Posterior vena cava (tissue), 2 donors: ENCODE results near the gene FGFR2. TPM values are rescaled to one million over a fixed set of nuclear protein-coding genes. Genes with fewer than 3 reads are reported as not detected.

Source experiments
- DNase-seq: peaks from one replicate; pipeline ENCODE4 v3.0.0-alpha.2; 2020; ENCODE audit warnings: low spot score
- intact Hi-C, 2 donors: fragments of 100-400 bp; cut with DNase I; formaldehyde crosslinking; loops; one replicate each; pipeline versions ENCODE4 v1.14.1 to v1.14.2; 2022 to 2023
- total RNA-seq, 2 donors: library from RNA; stranded (reverse); fragmentation: NEBNext Ultra II Directional; extraction: Animal tissue kit (Norgen Biotek cat#: 25700); gene quantifications; one replicate each; pipeline ENCODE4 v1.2.1, GENCODE V29; 2021
- donor health status: DM: yes; HTN: yes; CAD: no.
- donor health status: DM: yes; HTN: yes; CAD: no.

FGFR2 gene
- total RNA-seq, 2 donors from 2014 or later, result 16.4 to 17.7 TPM

DNA sequence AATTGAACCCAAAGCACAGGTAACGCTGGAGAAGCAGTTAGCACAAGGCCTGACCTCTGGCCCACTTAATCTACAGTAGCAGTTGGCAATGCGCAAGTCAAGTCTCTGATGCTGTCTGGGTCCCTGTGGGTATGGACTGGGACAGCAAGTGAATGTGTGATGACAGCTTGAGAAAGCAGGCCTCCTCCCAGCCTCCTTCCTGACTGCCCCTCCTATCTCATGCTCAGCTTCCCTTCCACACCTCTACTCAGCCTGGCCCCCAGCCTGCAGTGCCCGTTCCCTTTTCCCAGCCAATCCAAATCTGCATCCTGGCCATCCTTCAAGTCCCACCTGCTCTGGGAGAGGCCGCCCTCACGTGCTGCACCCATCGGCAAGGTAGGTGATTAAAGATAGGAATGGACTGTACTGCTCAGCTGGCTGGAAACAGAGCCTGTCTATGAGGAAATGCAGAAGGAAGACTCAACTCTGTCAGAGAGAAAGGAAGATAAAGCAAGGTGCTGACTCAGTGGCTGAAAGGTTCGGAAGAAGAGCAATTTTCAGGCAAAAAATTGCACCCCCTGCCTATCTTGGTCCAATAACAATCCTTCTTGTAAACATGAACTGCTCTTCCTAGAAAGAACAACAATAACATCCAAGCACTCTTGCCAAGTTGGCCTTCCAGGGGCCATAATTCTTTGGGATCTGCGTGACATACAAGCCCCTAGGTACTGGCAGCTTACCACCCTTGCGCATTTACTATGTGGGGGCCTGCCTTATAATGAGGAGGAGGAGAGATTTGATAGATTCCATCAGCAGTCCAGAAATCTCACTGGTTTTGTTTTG, 16.6 kb upstream of the FGFR2 start:
- intact Hi-C loops, result loop anchor here in 1 of 2 donors (10.0 kb wide), 1 partner anchor 120 kb away; no protein-coding TSS in a partner anchor
- DNase-seq, result no peak

DNA sequence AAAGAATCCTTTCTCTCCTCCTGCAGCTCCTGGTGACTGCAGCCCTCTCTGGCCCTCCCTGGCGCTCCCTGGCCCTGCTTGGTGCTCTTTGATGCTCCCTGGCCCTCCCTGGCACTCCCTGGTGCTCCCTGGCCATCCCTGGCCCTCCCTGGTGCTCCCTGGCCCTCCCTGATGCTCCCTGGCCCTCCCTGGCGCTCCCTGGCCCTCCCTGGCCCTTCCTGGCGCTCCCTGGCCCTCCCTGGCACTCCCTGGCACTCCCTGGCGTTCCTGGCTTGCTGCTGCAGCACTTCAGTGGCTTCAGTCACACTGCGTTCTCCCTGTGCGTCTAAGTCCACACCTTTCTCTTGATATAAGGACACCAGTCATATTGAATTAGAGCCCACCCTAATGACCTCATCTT, 15.2 kb upstream of the FGFR2 start:
- DNase-seq, result no peak
- intact Hi-C loops, result loop anchor here in 1 of 2 donors (10.0 kb wide), 1 partner anchor 121 kb away; no protein-coding TSS in a partner anchor

DNA sequence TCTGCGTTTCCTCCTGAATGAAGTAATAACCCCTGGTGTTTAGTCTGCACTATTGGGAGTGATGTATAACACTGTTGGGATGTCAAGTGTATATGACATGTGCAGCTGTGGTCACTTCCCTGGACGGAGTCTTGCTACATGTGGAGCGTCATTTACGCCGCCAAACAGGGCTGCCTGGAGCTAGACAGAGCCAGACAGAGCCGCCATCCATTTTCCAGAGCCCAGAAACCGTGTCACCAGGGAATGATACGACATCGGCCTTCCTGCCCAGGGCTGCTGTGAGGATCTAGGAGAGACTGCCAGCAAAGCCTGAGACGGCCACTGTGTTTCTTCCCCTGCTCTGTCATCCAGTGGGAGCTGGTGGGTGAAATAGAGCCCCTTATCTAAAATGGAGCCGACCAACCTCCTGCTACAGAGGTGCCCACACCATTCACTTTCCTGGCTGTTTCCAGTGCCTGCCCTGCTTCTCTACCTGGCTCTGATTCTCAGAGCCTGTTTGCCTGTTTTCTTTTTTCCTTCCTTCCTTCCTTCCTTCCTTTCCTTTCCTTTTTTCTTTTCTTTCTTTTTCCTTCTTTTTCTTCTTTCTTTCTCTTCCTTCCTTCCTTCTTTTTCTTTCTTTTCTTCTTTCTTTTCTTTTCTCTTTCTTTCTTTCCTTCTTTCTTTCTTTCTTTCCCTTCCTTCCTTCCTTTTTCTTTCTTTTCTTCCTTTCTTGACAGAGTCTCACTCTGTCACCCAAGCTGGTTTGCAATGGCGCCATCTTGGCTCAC, 13.3 kb upstream of the FGFR2 start:
- DNase-seq, result no peak
- intact Hi-C loops, result loop anchor here in 1 of 2 donors (10.0 kb wide), 1 partner anchor 123 kb away; no protein-coding TSS in a partner anchor

DNA sequence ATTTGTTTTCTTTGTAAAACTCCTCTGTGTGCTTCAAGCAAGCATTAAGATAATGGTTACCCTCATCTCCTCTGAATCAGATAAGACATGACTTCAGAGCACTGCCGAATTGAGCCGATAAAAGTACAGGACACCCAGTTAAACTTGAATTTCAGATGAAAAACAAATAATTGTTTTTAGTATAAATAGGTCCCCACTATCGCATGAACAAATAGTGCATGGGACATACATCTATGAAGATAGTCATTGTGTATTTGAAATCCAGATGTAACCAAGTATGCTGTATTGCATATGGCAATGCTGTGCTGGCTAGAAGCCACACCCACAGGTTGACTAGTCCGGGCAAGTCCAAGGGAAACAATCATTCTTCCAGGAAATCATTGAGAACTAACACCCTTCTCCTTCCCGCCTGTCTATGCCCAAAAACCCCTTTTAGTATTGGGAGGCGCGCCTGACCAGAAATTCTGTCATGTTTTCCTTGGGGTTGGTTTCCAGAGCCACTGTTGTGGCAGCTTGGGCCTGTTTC, 12.6 kb upstream of the FGFR2 start:
- intact Hi-C loops, result loop anchor here in 1 of 2 donors (10.0 kb wide), 1 partner anchor 124 kb away; no protein-coding TSS in a partner anchor
- DNase-seq, result no peak

DNA sequence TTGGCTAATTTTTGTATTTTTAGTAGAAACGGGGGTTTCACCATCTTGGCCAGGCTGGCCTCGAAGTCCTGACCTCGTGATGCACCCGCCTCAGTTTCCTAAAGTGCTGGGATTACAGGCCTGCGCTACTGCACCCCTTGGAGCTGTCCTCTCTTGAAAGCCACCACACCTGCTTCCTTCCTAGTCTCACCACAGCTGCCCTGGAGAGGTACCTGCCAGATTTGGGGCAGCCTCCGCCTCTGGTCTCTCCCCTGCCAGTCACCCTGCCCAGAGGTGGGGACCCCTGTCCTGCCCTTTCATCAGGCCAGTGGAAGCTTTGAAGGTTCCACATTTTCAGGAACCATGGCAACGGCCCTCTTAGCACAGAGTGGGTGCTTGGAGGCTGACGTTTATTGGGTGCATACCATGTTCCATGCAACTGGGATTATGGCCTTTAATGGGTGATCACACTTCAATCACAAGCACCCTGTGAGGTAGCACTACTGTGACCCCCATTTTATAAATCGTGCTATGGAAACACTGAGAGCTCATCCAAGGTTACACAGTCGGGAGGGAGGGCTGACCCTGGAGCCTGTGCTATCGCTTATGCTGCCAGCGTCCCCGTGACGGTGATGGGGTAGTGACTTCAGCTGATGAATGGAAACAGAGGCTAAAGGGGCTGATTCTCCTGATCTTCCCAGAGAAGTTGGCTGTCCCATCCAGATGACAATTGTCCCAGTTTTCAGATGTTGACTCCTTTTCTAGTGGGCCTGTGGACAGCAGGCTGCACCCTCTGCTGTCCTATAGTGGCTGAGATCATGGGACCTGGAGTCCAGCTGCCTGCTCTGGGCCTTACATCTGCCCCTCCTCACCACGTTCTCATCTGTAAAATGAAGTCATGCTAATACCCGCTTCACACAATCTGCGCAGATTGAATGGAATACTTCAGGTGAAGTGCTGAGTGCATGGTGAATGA, 11.5 kb upstream of the FGFR2 start:
- DNase-seq, result no peak
- intact Hi-C loops, result loop anchor here (2.0 to 10.0 kb wide), 3 partner anchors 125 to 665 kb away; no protein-coding TSS in a partner anchor

DNA sequence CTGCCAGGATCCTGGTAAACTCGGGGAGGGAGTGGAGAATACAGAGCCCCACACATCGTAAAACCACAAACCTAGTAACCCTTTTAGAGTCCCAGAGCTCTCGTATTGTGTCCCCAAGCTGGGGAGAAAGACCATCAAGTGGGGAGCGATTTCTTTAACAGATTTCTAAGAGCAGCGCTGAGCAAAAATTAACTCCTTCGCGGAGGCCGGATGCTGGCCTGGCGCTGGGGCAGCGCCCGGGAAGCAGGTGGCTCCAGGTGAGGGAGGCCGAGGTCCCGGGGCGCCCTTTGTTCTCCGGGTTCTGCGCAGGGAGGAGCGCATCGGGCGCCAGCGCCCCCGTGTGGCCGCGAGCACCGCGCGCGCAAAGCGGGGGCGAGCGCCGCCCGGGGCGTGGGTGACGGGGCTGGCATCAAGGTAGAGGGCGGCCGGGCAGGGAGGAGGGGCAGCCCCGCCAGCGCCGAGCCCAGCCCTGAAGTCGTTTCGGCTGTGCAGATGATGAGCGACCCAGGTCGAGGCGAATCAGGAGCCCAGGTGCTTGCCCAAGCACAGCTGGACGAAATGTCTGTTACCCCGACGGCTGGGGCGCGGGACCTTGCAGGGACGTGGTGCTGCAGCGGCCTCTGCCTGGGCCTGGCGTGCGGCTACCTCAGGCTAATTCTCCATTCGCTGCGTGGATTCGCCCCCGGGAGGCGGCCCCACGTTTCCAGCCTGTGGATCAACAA, 10.4 kb upstream of the FGFR2 start:
- no peak for DNase-seq

DNA sequence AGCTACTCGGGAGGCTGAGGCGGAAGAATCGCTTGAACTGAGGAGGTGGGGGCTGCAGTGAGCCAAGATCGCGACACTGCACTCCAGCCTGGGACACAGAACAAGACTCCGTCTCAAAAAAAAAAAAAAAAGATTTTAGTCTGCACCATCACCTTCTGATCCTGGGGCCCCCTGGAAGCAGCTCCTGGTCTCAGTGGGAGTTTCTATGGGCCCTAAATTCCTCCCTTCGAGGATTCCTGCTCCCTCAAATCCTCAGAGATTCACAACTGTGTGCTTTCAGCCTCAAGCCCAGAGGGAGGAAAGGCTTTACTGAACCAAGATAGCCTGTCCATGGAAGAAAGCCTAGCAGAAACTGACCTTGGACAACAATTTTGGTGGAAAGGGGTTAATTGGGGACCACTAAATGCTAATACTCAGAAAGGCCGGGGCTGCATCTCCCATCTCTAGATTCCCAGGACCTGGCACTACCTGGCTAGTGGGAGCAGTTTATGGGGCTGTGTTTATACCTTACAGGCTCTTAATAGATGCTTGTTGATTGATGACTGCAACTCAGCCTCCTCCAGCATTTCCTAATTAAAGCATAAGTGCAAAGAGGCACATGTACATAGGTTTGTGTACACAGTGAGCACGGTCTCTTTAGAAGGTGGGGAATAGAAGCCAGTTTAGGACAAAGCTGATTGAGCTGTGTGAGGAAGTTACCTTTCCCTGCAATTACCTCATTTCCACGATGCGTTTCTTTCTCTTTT, 9.2 kb upstream of the FGFR2 start:
- intact Hi-C loops, result loop anchor here (2.0 to 10.0 kb wide), 2 partner anchors 661 to 663 kb away; no protein-coding TSS in a partner anchor
- DNase-seq, result no peak

More for the DNA sequence above, 10.4 kb upstream of the FGFR2 start:
- intact Hi-C loops, result loop anchor here (2.0 to 10.0 kb wide), 2 partner anchors 662 to 664 kb away; no protein-coding TSS in a partner anchor

DNA sequence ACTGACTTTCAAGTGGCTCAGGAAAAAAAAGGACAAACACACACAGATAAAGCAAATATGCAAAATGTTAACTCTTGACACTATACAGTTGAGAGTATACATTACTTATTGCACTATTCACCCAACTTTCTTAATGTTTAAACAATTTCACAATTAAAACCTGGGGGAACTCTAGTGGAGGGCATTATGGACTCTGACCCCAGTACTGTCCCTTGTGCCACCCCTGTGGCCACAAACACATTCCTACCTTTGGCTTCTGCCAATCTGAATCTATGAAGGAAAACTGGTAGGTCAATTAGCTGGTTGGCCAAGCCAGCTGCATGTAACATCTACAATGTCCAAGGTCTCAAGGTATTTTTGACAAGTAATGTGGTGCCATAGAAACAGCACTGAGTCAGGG, 7.5 kb upstream of the FGFR2 start:
- DNase-seq, result no peak
- intact Hi-C loops, result loop anchor here in 1 of 2 donors (10.0 kb wide), 1 partner anchor 661 kb away; no protein-coding TSS in a partner anchor

DNA sequence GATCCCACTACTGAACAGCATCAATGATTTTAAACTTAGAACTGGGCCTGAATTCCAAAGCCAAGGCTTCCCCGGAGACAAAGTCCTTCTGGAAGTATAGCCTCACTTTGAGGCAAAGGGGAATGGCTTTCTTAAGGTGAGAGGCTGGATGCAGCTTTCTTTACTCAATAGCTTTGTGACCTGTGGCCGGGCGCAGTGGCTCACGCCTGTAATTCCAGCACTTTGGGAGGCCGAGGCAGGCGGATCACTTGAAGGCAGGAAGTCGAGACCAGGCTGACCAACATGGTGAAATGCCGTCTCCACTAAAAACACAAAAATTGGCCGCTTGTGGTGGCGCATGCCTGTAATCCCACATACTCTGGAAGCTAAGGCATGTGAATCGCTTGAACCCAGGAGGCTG, 3.2 kb upstream of the FGFR2 start:
- DNase-seq, result no peak
- intact Hi-C loops, result loop anchor here in 1 of 2 donors (1.0 to 10.0 kb wide), 2 partner anchors 32 to 657 kb away; no protein-coding TSS in a partner anchor

DNA sequence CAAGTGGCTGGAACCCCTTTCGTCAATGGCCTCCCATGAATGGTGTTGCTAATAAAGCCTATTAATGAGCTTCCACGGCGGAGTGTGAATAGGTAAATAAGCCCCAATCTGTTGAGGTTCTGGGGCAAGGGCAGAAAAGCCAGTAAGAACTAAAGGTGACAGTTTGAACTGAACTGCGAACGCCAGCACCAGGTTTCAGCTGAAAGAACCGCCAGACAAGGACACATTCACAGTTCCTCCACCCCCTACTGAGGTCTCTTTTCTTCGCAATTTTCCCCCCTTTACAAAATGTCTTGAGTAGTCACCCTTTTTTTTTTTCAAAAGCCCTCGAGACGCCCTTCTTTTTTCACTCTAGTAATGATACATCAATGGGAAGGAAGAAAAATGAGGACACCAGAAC, 2.4 kb upstream of the FGFR2 start:
- no peak for DNase-seq
- intact Hi-C loops, result loop anchor here in 1 of 2 donors (1.0 to 10.0 kb wide), 2 partner anchors 33 to 656 kb away; no protein-coding TSS in a partner anchor

DNA sequence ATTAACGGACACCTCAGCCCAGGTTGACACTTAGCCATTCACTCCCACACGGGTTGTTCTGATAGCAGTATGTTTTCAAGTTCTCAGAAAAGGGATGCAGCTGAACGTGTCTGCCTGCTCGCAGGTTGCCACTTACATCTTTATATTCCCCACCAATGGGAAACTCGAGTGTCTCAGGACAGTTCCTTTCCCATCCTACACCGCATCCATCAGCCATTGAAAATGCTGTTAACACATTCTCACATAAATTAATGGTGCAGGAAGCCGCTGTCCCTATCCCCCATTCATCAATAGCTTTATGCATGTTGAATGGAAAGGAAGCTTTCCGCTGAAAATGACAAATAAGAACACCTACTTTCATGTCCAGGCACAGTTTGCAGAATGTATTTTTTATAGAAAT, 1.7 kb upstream of the FGFR2 start:
- no peak for DNase-seq
- intact Hi-C loops, result loop anchor here (10.0 kb wide), 2 partner anchors 145 to 655 kb away; no protein-coding TSS in a partner anchor

DNA sequence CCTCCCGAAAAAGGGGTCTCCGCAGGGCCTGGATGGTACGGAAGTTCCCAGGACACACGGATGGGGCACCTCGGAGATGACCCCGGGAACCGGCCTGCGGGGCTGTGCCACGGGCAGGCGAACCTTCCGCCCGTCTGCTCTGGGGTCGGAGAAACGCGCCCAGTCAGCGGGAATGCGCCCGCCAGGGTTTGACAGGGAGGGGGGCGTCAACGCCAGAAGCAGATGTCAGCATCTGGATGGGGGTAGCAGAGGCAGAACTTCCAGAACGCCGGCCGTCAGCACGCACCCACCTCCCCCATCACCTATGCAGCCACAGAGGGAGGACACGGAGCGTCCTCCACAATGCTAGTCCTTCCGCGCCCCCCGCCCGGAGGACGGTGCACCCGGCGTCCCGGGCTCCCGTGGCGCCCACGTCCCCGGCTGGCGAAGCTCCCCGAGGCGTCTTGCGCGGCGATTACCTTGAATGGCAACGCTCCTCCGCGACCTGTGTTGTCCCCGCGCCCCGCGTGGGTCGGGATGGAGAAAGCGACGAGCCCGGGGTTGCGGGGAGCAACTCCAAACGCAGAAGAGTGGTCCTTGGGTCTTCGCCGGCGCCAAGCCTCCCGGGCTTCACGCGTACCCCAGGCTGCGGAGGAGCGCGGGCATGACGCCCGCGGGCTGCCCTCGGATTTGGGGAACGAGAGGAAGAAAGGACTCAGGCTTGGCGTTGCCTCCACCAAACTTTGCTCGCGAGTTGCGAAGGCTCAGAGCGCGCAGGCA, 561 bp downstream of the FGFR2 start:
- intact Hi-C loops, result loop anchor here in 1 of 2 donors (10.0 kb wide), 1 partner anchor 143 kb away; no protein-coding TSS in a partner anchor
- no peak for DNase-seq

DNA sequence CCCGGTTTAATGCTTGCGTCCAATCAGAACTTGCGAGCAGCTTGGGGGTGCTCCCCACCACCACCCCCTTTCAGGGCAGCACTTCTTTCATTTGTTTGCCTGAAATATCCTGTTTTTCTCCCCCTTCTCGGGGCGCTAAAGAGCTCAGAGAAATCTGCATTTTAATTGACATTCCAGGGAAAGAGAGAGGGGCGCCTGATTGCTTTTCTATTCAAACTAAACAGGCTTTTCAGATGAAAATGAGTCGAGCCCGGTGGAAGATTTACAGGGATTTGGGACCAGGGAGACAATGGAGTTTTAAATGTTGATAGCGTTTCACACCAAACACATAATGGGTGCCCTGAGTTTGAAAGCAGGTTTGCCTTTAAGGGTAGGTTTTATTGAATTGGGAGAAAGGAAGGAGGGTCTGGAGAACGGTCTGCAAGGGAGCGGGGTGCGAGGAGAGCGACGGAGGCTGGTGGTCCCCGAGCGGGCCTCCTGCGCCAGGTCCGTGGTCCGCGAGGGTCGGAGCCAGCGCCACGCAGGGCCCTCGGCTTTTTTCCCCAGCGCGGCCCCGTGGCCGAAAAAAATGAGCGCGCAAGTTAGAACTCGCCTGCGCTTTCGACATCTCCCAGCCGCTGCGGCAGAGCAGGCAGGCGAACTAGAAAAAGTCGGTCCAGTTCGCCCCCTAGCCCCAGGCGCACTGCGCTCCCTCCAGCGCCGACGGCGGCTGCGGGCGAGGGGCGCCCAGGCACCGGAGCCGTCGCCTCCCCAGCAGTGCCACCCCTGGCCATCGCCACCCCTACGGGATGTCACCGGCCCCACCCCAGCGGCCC, 1.3 kb downstream of the FGFR2 start:
- intact Hi-C loops, result loop anchor here in 1 of 2 donors (10.0 kb wide), 1 partner anchor 142 kb away; no protein-coding TSS in a partner anchor

DNA sequence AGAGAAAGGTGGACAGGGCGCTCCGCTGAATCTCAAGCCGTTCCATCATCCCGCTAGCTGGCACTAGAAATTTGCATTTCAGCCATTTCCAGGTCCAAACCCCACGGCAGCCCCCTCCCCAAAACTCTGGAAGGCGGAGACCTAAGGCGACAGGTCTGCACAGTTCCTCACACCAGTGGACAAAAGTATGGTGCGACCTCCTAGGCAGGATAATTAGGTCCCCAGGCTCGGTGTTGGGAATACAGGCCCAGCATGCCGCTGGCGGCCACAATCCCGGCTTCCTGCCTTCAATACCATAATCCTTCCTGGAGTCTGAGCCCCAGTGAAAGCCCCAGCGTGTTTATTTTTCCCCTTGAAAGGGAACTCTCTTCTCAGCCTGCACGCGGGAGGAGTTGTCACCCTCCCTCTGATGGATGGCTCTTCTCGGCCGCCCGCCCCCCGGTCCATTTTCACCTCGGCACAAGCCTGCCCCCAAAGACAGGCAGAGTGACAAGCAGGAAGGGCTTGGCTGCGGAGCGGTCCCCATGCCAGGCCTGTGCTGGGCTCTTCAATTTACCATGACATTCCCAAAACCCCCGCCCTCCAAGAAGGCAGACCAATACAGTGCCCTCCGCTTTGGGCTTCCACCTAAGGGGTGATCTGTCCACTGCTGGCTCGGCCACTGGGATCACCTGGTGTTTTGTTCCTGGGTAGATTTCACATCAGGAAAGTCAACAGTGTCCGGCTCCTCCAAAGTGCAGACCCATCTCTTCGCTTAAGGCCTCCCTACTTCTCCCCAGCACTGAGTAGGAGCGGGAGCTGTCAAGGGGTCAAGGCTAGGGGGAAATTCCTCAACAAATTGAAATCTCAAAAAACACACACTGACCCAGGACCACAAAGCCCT, 2.2 kb downstream of the FGFR2 start:
- intact Hi-C loops, result loop anchor here in 1 of 2 donors (10.0 kb wide), 1 partner anchor 141 kb away; no protein-coding TSS in a partner anchor
- DNase-seq, result no peak

More for the DNA sequence above, 1.3 kb downstream of the FGFR2 start:
- no peak for DNase-seq
